GM18499 (cell line): Measurements from ENCODE around the gene MTUS2.

Experiments
- ATAC-seq: cut with Tn5 transposase; IDR thresholded peaks from one replicate; pipeline ENCODE4 v1.9.1; 2021; ENCODE audit warnings: moderate number of reproducible peaks; ENCODE audit not compliant: insufficient read depth, unreplicated experiment

The MTUS2 gene

GRCh38 chr13:29464105-29464679 is 644.1 kb downstream of the MTUS2 start:
- ATAC-seq: no peak

- no peak for ATAC-seq
These were observed 645.7 kb downstream of the MTUS2 start for GRCh38 chr13:29465741-29466293.

GRCh38 chr13:29471551-29471950 is 651.4 kb downstream of the MTUS2 start:
- ATAC-seq: no peak

- no peak for ATAC-seq
These were observed 652.3 kb downstream of the MTUS2 start for GRCh38 chr13:29472332-29472961.

- ATAC-seq: no peak
These were observed 653.0 kb downstream of the MTUS2 start for GRCh38 chr13:29473166-29473565.

- ATAC-seq: no peak
These were observed 654.9 kb downstream of the MTUS2 start for GRCh38 chr13:29474991-29475390.

- ATAC-seq: no peak
These were observed 655.9 kb downstream of the MTUS2 start for GRCh38 chr13:29476046-29476445.

- ATAC-seq: no peak
These were observed 659.8 kb downstream of the MTUS2 start for GRCh38 chr13:29479716-29480492.

GRCh38 chr13:29480893-29481525 is 660.9 kb downstream of the MTUS2 start:
- no peak for ATAC-seq

- ATAC-seq: no peak
These were observed 661.5 kb downstream of the MTUS2 start for GRCh38 chr13:29481603-29482002.

GRCh38 chr13:29482504-29482903 is 662.4 kb downstream of the MTUS2 start:
- no peak for ATAC-seq

GRCh38 chr13:29483211-29483610 is 663.1 kb downstream of the MTUS2 start:
- ATAC-seq: no peak

- ATAC-seq: no peak
These were observed 663.5 kb downstream of the MTUS2 start for GRCh38 chr13:29483623-29484022.

GRCh38 chr13:29484236-29484635 is 664.1 kb downstream of the MTUS2 start:
- ATAC-seq: no peak

- ATAC-seq: no peak
These were observed 664.7 kb downstream of the MTUS2 start for GRCh38 chr13:29484796-29485195.

- ATAC-seq: no peak
These were observed 666.4 kb downstream of the MTUS2 start for GRCh38 chr13:29486551-29486950.

GRCh38 chr13:29487466-29488454 is 667.6 kb downstream of the MTUS2 start:
- no peak for ATAC-seq

- no peak for ATAC-seq
These were observed 669.8 kb downstream of the MTUS2 start for GRCh38 chr13:29489650-29490560.

GRCh38 chr13:29490561-29490885 is 670.4 kb downstream of the MTUS2 start:
- ATAC-seq: no peak
